HG03135 (cell line): ENCODE measurements around the gene IRX5.

Experiments used
- ATAC-seq: cut with Tn5 transposase; IDR thresholded peaks from one replicate; pipeline ENCODE4 v1.9.1; 2021; ENCODE audit warnings: mild to moderate bottlenecking, moderate library complexity; ENCODE audit not compliant: unreplicated experiment

IRX5 gene

GRCh38 chr16:54930005-54930868, at the start of gene IRX5:
TSS of gene IRX5 (plus strand) at chr16:54930865. CDS start at chr16:54931199, 334 bp downstream.
- ATAC-seq = no peak

DNA sequence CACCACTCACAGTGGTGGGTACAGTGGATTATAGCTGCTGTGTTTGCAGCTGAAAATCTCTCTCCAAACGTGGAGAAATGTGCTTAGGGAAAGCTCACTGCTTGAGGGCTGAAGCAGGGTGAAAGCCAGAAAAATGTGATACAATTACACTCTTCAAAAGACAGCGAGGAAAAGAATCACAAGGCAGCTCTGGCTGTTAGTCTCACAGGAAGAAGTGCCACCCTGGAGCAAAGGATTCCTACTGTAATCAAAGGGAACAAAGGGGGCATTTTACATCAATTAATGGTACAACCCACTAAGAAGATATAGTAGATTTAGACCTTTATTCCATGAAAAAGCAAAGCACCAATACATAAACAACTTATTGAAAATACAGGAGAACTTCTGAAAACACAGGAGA, 48.1 kb upstream of the IRX5 start:
- ATAC-seq = no peak

DNA sequence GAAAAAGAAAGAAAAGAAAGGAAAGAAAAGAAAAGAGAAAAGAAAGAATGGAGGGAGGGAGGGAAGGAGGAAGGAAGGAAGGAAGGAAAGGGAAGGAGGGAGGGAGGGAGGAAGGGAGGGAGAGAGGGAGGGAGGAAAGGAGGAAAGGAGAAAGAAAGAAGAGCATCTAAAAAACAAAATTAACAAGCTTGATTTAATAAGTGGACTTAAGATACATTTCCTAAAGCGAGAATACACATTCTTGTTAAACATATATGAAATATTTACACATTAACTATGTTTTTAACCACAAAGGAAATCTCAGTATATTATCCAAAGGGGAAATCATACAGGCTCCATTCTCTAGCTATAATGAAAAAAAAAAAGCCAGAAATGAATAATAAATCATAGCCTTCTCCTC, 47.3 kb upstream of the IRX5 start:
- no peak for ATAC-seq

DNA sequence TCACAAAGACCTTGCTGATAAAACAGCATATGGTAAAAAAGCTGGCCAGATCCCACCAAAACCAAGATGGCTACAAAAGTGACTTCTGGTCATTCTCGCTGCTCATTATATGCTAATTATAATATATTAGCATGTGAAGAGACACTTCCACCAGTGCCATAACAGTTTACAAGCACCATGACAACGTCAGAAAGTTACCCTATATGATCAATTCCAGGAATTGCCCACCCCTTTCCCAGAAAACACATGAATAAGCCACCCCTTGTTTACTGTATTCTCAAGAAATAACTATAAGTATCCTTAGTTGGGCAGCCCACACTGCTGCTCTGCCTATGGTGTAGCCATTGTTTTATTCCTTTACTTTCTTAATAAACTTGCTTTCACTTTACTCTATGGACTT, 44.6 kb upstream of the IRX5 start:
- ATAC-seq = no peak

GRCh38 chr16:54890381-54890780, 40.3 kb upstream of the IRX5 start:
- no peak for ATAC-seq

- no peak for ATAC-seq
These were observed 39.3 kb upstream of the IRX5 start for GRCh38 chr16:54891346-54891745.

- no peak for ATAC-seq
These were observed 37.7 kb upstream of the IRX5 start for GRCh38 chr16:54892981-54893380.

DNA sequence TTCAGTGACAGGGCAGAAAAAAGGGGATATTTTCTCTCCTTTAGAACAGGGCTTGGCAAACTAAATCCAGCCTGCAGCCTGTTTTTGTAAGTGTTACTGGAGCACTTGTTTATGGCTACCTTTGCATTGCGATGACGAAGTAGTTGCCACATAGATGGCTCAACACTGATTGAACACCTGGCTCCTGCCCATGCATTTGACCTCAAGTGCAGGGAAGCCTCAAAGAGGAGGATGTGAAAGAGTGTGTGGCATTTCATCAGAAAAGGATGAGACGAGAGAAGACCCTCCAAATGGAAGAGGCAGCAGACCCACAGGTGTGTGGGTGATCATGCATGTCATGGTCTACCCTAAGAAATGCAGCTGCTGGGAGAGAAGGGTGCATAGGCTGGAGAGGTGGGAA, 32.7 kb upstream of the IRX5 start:
- no peak for ATAC-seq

GRCh38 chr16:54901606-54902005, 29.1 kb upstream of the IRX5 start:
- ATAC-seq = no peak

- no peak for ATAC-seq
These were observed 27.6 kb upstream of the IRX5 start for GRCh38 chr16:54903047-54903446.

DNA sequence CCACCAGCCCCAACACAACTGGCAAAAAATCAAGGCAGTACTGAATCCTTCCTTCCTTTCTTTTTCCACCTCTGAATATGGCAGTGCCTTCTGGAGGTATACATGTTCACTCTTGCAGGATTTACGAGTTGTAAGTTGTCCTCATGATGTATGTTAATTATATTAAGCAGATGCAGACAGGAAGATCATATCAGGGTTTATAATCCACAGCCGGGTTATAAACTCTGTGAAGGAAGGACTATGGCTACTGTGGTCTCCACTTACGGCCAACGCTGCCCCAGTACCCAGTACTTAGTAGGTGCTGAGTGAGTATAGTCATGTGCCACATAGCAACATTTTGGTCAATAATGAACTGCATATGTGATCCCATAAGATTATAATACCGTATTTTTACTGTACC, 19.6 kb upstream of the IRX5 start:
- ATAC-seq = no peak

GRCh38 chr16:54912720-54913119, 17.9 kb upstream of the IRX5 start:
- no peak for ATAC-seq

GRCh38 chr16:54921206-54921824, 9.3 kb upstream of the IRX5 start:
- no peak for ATAC-seq

DNA sequence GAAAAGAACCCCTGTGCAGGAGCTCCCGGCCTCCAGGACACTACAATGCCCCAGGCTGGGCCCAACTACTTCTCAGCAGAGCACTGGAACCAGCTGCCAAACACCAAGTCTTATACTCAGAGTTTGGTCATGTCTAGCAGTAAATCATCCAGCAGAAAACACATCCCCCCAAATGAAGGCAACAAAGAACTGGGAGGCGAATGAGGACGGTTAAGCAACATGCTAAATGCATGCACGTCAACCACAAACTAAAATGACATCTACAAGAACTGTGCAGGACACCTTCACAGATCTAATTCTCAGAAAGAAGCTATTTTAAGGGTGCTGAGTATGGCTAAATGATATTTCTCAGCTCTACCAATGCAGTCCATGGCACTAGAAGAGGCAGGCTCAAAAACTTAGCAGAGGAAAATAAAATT, 7.6 kb upstream of the IRX5 start:
- no peak for ATAC-seq

DNA sequence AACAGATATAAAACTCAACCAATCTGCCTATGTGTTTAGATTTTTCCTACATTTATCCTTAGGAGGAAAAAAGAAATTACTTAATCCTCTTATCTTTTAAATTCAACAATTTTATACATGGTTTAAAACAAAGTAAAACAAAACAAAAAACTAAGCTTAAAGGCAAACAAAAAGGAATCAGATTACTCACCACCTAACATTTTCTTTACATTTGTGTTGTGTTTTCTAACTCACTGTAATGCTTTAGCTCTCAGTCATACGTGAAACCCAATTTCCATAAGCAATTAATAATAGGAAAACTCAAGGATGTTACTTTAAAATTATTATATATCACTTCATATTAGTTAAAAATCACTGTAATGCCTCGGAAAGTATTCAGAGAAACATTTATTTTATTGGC, 6.7 kb upstream of the IRX5 start:
- no peak for ATAC-seq

DNA sequence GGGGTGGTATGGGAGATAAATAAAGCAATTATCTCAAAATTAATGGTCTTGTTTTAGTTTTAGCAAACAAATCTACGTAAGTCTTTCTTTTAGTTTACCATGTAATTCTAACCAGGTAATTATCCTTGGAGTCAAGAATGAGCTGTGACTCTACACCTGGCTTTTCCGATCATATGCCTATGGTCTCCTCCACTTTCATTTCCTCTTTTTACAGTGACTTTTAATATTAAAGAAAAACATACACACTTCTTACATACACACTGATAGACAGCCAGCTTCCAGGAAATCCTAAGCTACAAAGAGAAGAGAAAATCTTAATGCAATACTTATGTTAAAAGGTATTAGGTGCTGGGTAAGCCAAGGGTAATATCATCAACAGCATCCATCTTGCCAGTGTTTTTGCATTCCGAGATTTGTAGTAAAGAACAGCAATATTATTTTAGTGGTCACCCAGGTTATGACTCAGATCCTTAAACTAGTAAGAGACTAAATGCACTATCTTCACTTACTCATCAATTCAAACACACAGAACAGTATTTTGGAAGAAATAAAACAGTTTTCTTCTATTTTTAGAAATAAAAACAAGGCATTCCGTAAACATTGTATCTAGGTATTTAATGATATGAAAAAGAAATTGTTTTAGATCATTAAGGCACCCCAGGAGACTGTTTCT, 4.4 kb upstream of the IRX5 start:
- ATAC-seq = no peak

DNA sequence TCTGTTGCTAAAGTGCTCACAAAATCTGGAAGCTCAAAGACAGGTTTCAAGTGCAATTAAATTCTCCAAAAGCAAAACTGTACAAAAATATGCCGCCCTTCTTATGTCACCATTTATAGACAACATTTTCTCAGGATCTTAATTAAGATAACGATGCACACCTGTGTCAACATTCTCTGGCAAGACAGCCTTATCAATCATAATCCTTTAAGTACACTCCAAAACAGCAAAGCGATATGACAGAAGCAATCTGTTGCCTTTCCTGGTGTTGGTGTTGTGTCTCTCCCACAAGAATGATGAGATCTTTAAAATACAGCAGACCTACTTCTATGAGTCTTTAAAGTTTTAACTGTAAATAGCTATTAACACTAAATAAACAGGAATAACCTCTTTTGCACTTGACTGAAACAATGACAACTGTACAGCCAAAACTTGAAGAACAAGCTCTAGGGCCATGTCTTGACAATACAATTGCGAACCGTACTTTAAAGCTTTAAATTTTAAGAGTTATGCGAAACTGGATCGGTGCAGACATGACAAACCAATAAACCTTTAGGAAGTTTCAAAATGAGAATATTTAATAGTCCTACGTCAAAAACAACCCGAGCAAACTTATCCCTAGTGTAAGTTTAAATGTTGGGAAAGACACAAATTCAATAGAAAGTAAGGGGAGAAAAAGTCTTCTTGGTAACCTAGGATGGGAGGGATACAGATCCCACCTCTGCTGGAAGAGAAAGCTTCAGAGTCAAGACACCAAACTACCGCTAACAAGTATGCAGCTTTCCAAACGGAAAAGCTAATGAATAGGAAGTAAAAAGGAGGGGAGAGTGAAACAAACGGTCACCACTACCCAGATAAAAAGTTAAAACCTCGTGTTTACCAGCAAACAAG, 3.3 kb upstream of the IRX5 start:
- no peak for ATAC-seq

- ATAC-seq = no peak
These were observed 2.7 kb upstream of the IRX5 start for GRCh38 chr16:54928016-54928356.

DNA sequence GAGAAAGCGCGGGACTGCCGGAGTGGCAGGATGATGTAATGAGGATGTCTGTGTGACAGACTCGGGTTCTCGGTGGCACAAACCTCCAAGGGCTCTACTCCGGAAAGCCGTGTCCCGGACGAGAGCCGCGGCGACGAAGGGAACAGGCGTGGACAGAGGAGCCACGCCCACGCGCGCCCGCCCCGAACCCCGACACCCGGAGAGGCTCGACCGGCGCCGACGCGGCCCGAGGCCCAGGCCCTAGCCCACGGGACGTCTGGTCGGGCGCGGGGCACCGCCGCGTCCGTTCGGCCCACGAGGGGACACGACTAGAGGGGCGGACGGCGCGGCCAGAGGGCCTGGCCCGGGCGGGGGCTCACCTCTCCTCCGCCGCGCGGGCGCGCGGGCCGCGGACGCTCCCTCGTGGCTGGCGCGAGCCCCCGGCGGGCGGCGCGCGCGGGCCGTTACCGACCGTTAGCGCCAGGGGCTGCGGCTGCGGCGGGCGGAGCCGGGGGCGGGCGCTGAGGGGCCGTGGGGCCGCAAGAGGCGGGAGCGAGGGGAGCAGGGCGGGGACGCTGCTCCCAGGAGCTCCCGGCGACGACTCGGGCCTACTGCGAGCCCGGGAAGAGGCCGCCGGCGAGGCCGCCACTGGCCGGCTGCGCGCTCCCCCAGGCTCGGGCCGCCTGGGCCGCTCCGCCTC, 2.1 kb upstream of the IRX5 start:
- peak; percentile 35 for ATAC-seq
